ENCODE results near the gene RABL6. TPM values are rescaled to one million over a fixed set of nuclear protein-coding genes. Genes with fewer than 3 reads are reported as not detected.
"Not testable (repeated sequence)": the region's sequence is repeated elsewhere in the genome, so short reads cannot be mapped to it uniquely, and the experiment has no call there.

Gene RABL6
- total RNA-seq, 1 donor from 2014 or later: 73.0 TPM

DNA sequence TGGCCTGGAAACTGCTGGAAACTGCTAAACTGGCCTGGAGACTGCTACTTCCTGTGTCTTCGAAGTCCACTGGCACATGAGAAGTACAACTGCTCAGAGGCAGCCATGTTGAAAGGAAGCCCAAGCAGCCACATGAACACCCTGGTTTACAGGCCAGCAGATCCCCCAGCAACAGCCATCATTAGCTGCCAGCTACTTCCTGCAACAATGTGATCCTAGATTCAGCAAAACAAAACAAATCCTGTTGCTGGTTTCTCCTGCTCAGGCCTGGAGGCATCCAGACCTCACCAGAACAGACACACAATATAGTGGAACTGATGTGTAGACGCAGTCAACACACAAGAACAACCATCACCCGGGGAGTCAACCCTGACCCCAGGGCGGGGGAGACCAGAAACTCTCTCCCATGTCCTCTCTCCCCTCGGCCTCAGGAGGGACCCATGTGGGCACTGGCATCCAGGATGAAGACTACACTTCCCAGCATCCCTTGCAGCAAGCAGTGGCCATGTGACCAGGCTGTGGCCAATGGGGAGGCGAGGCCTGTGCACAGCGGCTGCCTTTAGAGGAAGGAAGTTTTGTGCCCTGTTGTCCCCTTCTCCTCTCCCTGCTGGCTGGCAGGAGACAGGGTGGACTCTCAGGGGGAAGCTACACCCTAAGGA, 34.2 kb upstream of the RABL6 start:
- intact Hi-C loops (cut with micrococcal nuclease): no loop called here
- DNase-seq (no peak), ATAC-seq (peak; percentile 48)

DNA sequence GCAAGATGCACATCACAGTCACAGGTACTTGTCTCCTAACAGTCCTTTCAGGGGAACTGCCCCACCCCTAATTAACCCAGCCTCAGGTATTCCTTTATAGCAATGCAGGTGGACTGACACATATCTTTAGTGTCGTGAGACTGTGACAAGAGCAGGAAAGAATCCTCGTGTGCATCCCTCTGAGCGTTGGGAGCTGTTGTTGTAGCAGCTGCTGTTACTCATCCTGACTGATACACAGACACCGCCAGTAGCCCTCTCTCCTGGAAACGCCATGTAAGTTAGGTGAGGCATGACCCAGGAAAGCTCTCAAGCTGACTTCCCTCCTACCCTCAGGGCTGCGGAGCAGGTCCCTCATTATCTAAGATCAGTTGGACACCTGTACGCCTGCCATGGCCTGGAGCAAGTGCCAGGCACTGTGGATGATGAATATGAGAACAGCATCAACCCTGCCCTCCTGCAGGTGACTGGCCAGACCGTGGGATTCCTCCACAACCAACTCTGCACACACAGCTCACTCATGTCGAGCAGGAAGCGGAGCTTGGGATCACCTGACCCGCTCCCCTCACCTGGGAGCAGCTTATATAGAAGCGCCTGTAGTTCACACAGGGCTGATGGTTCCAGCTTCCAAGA, 33.2 kb upstream of the RABL6 start:
- ATAC-seq: no peak
- no peak for DNase-seq
- intact Hi-C loops (cut with micrococcal nuclease): no loop called here

DNA sequence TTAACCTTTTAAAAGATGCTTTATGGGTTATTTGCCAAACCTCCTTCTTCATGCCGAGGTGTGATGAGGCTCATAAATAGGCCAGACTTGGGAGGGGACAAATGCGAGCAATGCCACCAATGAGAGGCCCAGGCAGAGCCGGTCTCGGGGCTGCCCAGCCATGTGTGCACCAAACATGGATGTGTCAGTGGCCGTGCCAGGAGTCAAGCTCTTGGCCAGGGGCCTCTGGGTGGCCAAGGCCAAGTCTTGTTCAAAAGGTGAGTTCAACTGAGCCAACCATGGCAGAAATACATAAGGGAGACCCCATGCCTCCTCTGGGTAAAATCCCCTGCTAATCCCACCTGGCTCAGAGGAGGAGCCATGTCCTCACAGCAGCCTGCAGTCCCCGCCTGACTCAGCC, 32.6 kb upstream of the RABL6 start:
- ATAC-seq (no peak), DNase-seq (no peak)
- intact Hi-C loops (cut with micrococcal nuclease): no loop called here

DNA sequence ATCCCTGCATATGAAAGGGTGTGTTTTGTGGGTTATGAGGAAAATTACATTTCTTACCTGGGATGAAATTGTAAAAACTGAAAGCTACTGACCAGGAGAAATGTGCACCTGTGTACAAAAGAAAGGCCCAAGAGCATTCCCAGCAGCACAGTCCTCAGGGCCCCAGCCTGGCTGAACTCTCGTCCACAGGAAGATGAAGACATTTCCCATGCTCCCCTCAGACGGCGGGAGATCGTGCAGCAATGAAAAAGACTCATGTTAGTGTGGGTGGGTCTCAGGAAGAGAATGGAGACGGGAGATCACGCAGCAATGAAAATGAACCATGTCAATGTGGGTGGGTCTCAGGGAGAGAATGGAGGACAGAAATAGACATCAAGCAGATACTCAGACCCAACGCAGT, 30.8 kb upstream of the RABL6 start:
- intact Hi-C loops (cut with micrococcal nuclease): no loop called here
- DNase-seq (no peak), ATAC-seq (no peak)

DNA sequence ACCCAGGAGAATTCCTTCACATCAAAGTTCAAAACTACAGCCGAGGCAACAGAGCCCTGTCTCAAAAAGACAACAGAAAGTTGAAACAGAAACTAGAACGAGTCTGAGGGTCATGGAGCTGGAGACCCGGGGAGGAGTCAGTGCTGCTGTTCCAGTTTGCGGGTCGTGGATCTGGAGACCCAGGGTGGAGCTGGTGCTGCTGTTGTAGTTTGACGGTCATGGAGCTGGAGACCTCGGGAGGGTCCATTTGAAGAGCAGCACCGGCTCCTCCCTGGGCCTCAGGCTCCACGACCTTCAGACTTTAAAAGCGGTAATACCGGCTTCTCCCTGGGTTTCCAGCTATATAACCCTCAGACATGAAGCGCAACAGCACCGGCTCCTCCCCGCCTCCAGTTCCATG, 30.4 kb upstream of the RABL6 start:
- intact Hi-C loops (cut with micrococcal nuclease): no loop called here

DNA sequence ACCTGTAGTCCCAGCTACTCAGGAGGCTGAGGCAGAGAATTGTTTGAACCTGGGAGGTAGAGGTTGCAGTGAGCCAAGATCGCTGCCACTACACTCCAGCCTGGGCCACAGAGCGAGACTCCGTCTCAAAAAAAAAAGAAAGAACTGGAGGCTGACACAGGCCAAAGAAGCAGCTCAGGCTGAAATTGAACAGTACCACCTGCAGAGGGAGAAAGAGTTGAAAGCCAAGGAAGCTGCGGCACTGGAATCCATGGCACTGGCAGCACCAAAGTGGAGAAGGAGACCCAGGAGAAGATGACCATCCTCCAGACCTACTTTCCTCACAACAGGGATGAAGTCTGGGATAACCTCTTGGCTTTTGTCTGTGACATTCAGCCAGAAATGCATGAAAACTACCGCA, 27.9 kb upstream of the RABL6 start:
- DNase-seq (no peak), ATAC-seq (no peak)
- intact Hi-C loops (cut with micrococcal nuclease): no loop called here

More for the DNA sequence above, 30.4 kb upstream of the RABL6 start:
- no peak for ATAC-seq
- DNase-seq: no peak

DNA sequence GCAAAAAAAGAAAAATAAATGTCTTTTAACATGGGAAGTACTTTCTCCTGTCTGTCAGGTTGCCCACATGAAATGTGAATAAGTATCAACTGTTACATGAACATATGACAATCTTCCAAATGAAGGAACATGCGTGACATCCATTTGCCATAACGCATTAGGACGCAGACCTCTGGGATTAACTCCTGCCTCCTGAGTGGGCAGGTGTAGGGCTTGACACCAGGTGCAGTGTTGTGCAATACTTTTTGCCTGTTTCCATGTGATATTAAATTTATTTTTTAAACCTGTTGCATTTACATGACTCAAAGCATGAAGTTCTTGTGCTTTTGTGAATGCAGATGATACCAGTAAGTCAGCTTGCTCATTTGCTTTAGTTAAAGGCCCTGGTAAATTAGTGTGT, 25.3 kb upstream of the RABL6 start:
- no peak for ATAC-seq
- intact Hi-C loops (cut with micrococcal nuclease): no loop called here
- no peak for DNase-seq

DNA sequence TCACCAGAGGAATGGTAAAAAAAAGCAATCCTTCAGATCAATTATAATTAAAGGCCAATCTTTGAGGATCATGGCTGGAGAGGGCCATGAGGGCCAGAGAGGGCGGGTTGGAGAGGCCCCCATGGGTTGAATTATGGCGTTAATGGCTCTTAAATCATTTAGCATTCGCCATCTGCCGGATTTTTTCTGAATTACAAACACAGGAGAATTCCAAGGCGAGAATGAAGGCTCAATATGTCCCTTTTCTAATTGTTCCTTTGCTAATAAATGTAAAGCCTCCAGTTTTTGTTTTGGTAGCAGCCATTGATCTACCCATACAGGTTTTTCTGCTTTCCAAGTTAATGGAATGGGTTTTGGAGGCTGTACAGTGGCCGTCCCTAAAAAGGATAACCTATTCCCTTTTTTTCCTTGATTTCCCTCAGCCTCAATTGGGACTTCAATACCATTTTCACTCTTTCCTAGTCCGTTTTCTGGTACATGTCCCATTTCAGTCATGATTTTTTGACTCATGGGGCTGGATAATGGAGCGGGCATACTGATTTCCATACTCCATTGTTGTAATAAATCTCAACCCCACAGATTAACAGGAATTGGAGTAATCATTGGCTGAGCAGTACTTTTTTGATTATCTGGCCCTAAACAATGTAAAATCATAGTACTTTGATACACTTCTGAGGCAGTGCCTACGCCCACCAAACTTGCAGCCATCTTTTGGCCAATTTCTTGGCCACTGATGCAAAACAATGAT, 23.3 kb upstream of the RABL6 start:
- intact Hi-C loops (cut with micrococcal nuclease): no loop called here
- DNase-seq (no peak), ATAC-seq (no peak)

DNA sequence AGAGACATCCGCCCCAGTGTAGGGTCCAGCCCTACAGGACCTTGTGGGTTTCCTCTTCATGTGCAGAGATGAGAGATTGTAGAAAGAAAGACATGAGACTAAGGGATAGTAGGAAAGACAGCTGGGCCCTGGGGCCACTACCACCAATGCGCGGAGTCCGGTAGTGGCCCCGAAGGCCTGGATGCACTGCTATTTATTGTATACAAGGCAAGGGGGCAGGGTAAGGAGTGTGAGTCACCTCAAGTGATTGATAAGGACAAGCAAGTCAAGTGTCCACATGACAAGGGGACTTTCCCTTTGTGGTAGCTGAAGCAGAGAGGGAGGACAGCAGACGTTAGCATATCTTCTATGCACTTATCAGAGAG, 22.8 kb upstream of the RABL6 start:
- no peak for ATAC-seq
- DNase-seq: no peak
- intact Hi-C loops (cut with micrococcal nuclease): no loop called here

DNA sequence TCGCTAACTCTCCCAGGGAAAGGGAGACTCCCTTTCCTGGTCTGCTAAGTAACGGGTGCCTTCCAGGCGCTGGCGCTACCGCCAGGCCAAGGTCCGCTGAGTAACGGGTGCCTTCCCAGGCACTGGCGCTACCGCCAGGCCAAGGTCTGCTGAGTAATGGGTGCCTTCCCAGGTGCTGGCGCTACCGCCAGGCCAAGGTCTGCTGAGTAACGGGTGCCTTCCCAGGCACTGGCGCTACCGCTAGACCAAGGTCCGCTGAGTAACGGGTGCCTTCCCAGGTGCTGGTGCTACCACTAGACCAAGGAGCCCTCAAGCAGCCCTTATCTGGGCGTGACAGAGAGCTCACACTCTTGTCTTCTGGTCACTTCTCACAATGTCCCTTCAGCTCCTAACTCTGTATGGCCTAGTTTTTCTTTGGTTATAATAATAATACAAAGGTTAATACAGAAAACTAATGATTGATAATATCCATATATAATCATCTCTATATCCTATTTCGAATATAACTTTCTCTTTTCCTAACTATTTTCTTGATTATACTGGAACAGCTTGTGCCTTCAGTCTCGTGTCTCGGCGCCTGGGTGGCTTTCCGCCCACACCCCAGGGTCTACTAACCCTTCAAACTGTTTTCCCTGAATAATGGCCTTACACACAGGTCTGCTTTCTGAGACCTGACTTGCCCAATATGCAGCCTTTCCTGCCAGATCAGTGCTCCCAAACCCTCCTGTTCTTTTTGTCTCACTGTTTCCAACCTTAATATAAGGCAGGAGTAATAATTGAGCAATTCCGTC, 22.0 kb upstream of the RABL6 start:
- intact Hi-C loops (cut with micrococcal nuclease); ATAC-seq: not testable (repeated sequence)

DNA sequence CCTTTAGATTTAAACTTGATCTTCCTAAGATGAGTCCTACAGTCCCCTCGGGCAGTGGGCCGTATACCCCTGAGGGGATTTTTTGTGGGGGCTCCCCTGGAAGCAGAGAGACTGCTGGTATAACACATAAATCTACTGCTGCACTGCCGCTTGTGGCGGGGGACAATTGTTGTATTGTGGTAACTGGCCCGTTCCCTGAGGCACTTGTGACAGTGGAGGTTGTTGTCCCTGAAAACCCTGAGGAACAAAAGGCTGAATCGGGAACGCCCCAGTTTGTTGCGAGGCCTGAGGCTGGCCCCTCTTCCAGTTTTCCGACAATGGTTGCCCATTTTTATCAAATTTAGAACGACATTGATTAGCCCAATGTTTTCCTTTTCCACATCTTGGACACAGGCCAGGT, 21.3 kb upstream of the RABL6 start:
- intact Hi-C loops (cut with micrococcal nuclease): no loop called here
- no peak for ATAC-seq

More for the DNA sequence above, 22.0 kb upstream of the RABL6 start:
- DNase-seq: not testable (repeated sequence)

DNA sequence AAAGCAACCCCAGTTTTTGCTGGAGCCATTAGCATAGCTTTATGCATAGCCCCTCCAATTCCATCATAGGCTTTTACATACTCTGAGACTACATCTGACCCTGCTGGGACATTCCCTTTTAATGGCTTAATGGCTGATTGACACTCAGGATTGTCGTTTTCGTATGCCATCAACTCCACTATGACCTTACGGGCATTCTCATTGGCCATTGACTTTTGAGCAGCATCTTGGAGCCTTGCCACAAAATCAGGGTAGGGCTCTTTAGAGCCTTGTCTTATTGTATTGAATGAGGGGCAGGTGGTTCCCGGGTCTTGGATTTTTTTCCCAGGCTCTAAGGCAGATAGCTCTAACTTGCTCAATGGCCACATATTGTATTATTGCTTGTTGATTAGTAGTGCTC, 20.8 kb upstream of the RABL6 start:
- DNase-seq; intact Hi-C loops (cut with micrococcal nuclease); ATAC-seq: not testable (repeated sequence)

More for the DNA sequence above, 21.3 kb upstream of the RABL6 start:
- DNase-seq: no peak

DNA sequence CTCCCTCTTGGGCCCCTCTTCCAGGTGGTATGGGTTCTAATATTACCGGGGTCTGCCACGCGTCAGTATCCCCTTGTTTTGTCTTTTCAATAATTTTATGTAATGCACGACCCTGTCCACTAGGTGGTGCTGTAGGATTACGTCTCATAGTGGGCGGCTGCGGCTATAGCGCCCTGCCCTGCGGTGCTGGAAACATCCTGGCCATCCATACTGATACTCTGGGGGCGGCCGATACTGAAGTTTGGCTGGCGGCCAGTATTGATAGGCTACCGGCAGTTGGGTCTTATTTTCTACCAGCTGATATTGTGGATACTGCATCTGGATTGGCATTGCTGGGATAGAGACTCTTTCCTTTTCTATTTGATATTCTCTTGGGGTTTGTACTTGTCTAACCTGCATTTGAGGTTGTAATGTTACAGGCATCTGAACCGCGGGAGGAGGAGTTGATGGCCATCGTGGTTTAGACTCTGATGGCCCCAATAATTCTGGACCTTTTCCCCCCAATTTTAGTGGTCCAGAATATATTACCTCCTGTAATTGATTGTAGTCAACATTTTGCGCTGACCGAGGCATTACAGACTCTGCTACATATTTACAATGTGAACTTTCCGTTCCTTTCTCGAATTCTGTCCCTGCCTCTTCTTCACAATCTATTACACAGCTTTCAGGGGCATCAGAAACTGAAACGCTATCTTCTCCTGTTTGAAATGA, 19.9 kb upstream of the RABL6 start:
- no peak for ATAC-seq
- DNase-seq: peak; percentile 74
- intact Hi-C loops (cut with micrococcal nuclease): no loop called here

DNA sequence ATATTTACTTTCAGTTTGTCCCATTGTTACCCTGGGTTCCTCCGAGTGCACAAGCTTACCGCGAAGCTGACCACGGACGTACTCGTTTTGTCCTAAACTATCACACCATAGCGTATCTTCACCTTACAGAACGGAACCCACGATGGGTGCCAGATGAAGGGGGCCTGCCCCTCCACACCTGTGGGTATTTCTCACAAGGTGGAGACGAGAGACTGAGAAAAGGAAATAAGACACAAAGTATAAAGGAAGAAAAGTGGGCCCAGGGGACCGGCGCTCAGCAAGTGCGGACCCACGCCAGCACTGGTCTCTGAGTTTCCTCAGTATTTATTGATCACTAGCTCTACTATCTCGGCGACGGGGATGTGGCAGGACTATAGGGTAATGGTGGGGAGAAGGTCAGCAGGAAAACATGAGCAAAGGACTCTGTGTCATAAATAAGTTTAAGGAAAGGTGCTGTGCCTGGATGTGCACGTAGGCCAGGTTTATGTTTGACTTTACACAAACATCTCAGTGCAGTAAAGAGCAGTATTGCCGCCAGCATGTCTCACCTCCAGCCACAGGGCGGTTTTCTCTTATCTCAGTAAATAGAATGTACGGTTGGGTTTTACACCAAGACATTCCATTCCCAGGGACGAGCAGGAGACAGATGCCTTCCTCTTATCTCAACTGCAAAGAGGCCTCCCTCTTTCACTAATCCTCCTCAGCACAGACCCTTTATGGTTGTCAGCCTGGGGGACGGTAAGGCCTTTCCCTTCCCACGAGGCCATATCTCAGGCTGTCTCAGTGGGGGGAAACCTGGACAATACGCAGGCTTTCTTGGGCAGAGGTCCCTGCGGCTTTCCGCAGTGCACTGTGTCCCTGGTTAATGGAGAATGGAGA, 18.9 kb upstream of the RABL6 start:
- ATAC-seq; intact Hi-C loops (cut with micrococcal nuclease); DNase-seq: not testable (repeated sequence)

DNA sequence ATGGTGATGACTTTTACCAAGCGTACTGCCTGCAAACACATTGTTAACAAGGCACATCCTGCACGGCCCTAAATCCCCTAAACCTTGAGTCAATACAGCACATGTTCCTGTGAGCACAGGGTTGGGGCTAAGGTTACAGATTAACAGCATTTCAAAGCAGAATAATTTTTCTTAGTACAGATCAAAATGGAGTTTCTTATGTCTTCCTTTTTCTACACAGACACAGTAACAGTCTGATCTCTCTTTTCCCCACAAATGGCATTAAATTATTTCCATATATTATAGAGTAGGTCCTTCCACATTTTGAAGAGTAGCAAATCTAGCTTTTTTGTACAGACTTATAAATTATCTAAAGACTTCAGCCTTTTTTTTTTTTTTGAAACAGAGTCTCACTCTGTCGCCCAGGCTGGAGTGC, 18.2 kb upstream of the RABL6 start:
- ATAC-seq (no peak), DNase-seq (no peak)
- intact Hi-C loops (cut with micrococcal nuclease): no loop called here

DNA sequence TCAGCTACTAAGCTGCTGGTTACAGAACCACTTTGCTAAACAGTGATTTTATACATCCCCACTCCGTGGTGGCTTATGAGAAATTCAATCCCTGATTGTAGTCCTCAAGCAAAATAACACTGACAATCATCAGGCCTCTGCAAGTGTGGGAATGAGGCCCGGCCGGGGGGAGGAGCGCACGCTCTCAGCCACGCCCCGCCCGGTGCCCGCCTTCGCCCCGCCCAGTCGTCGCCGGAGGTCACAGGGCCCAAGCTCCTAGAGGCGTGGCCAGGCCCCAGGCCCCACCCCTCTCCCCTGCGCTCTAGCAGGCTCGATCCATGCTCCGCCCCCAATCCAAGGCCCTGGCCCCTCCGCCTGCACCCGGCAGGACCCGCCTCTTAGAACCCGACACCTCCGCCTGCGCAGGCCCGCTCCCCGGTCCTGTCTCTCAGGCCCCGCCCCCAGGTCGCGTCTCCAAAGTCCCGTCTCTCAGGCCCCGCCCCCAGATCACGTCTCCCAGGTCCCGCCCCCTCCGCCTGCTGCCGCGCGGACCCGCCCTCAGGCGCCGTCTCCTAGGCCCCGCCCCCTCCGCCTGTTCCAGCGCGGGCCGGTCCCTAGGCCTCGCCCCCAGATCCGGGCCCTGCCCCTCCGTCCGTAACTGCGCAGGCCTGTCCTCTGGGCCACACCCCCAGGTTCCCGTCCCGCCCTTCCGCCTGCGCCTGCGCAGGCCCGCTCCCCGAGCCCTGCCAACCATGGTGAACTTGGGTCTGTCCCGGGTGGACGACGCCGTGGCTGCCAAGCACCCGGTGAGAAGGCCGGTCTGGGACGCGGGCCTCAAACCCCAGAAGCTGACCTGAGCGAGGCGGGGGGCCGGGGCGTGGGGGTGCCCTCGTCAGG, 16.9 kb upstream of the RABL6 start, which contains the start of gene TMEM141:
TMEM141 (plus strand) TSS at position 705 of the 876 bp plus-strand sequence; CDS start at position 732, 27 bp downstream.
- peak; percentile 100 for DNase-seq
- intact Hi-C loops (cut with micrococcal nuclease): no loop called here
- ATAC-seq: peak; percentile 93
